GM18499 (cell line): ENCODE measurements around the gene SLC39A11.

ENCODE experiments used
- ATAC-seq: cut with Tn5 transposase; IDR thresholded peaks from one replicate; pipeline ENCODE4 v1.9.1; 2021; ENCODE audit warnings: moderate number of reproducible peaks; ENCODE audit not compliant: insufficient read depth, unreplicated experiment

Gene SLC39A11

DNA sequence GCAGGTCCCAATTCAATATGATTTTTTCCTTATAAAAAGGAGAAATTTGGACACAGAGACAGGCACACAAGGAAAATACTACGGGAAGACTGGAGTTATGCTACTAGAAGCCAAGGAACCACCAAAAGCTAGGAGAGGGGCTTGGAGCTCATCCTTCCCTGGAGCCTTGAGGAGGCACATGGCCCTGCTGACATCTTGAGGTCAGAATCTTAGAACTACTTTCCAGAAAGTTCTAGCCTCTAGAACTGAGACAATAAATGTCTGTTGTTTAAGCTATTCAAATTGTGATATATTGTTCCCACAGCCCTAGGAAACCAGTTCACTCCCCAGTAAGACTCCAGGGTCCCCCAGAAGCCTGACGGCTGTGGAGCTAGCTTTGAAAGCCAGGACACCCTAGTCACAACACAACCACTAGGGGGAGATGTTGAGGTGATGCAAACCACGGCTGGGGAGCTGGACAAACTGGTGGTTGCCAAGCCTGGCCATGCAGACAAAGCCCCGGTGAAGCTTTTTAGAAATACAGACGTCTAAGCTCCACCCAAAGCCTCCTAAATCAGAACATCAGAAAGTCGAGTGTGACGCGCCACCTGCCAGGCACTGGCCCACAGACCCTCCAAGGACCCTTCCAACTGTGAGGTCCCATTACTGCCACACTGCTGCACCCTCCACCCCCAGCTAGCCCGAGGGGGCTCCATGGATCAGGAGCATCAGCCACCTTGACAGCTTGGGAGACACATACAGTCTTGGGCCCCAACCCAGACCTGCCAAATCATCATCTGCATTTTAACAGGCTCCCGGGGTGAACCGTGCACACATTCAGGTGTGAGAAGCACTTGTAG lies 106.4 kb downstream of the SLC39A11 start:
- ATAC-seq = no peak

GRCh38 chr17:72984926-72985325 lies 107.6 kb downstream of the SLC39A11 start:
- ATAC-seq = no peak

GRCh38 chr17:72984145-72984925 lies 108.2 kb downstream of the SLC39A11 start:
- no peak for ATAC-seq

DNA sequence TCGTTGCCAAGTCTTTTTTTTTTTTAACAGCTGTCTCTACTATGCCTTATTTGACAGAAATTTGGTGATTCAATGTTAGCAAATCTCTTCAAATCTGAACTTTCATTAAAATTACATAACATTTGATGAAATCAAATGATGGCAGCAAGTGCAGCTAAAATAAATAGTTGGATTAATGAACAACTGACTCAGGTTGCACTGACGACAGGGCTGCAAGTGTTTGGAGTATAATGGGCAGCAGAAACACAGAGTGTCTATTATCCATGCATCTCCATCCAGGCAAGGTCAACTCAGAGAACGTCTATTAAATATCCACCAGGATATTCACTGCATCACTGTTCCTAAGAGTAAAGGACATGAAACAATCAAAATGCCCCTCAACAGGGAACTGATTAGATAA lies 109.8 kb downstream of the SLC39A11 start:
- ATAC-seq = no peak

GRCh38 chr17:72978593-72979218 lies 113.8 kb downstream of the SLC39A11 start:
- no peak for ATAC-seq

DNA sequence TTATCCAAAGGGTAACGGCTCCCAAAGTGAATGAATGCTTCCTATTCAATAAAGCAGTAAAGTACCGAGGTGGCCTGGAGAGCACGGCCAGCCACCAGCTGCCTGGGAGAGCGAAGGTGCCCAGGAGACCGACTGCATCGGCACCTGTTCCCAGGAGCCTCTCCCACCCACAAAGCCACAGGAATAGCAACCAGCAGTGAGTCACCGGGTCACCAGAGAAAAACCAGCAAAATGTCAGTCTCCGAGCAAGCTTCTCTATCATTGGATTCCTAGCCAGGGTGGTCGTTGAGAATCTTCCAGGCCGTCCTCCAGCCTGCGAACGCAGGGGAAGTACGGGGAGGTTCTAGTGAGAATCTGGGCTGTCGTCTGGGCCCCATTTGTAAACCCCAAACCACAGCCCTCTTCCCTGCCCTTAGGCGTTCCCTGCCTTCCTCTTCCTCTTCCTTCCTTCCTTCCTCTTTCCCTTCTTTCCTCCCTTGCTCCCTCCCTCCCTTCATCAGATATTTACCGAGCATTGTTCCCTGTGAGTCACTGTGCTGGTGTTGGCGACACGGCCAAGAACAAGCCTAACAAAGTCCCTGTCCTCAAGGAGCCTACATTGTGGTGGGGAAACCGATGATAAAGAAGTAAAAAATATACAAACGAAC lies 114.6 kb downstream of the SLC39A11 start:
- no peak for ATAC-seq

GRCh38 chr17:72976971-72977770 lies 115.3 kb downstream of the SLC39A11 start:
- ATAC-seq = peak; percentile 67

- no peak for ATAC-seq
These were observed 117.0 kb downstream of the SLC39A11 start for GRCh38 chr17:72975509-72975908.

GRCh38 chr17:72974605-72975232 lies 117.8 kb downstream of the SLC39A11 start:
- no peak for ATAC-seq

- no peak for ATAC-seq
These were observed 120.1 kb downstream of the SLC39A11 start for GRCh38 chr17:72972263-72972951.

DNA sequence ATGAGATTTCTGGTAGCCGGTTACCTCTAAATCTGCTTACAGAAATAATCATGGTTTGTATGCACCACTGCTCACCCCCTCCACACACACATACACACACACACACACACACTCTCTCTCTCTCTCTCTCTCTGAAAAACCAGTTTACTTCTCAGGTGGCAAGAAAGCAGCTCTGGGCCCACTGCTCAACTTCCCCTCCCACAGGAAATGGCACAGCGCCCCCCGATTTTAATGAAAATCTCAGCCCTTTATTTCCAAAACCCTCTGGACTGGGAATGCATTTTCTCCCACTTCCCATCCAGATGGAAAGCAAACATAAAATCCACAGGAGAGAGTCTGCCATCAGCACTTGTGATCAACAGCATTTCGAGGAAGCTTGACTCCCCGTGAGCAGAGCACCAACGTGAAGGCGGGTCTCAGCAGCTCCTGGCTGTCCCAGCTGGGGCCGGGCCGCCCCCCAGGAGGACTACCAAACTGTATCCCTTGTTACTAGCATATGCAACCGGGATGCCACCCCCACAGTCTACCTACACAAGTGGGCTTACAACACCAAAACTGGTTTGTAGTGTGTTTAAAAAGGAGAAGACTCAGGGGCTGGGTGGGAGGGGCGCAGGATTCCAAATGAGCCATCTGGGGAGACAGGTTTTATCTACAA lies 121.1 kb downstream of the SLC39A11 start:
- no peak for ATAC-seq

DNA sequence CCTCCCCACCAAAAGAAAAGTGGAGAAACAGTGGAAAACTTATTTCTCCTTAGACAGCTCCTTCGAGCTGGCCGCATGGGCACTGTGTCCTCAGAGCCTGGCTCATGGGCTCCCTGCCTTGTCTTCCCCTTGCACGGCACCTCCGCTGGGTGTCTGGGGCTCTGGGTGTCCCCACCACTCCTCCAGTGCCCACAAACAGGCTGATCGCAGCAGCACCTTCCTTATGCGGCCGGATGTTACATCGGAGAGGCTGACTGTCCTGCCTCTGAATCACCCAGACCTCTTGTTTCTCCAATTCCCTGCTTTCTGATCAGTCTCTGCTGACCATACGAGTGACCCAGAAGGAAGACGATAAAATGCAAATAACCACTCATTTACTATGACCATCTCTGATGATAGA lies 121.7 kb downstream of the SLC39A11 start:
- ATAC-seq = no peak

DNA sequence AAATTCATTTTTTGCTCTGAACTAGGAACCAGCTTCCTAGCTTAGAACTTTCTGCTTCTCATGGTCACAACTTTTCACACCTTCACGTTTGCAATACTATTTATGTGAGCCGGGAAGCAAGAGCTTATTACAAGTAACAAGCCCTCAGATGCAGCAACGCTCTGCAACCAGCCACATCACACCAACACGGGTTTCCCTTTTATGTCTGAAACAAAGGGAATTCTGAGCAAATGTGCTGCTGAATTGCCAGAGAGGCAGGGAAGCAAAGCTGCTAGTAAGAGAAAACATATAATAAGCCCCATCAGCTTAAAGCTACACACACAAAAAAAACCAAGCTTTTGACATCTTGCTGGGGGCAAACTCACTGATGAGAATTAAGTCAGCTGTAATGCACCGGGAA lies 122.2 kb downstream of the SLC39A11 start:
- ATAC-seq = no peak

GRCh38 chr17:72969293-72969906 lies 123.1 kb downstream of the SLC39A11 start:
- no peak for ATAC-seq

DNA sequence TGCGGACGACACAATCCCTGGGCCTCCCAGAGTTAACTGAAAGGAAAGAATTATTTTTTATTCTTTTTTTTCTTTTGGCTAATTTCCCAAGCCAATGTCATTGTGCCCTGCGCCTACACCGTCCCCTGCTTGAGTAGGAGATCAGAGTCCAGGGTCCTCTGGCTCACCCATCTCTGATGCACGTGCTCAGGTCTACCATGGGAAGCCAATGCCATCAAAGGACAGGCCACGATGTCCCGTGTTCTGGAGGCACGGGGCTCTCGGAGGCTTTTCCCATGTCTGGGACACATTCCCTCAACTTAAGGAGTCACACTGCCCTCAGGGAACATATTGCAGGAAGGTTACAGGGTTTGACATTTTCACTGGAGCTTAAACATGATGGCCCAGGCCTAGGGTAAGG lies 123.7 kb downstream of the SLC39A11 start:
- ATAC-seq = no peak

DNA sequence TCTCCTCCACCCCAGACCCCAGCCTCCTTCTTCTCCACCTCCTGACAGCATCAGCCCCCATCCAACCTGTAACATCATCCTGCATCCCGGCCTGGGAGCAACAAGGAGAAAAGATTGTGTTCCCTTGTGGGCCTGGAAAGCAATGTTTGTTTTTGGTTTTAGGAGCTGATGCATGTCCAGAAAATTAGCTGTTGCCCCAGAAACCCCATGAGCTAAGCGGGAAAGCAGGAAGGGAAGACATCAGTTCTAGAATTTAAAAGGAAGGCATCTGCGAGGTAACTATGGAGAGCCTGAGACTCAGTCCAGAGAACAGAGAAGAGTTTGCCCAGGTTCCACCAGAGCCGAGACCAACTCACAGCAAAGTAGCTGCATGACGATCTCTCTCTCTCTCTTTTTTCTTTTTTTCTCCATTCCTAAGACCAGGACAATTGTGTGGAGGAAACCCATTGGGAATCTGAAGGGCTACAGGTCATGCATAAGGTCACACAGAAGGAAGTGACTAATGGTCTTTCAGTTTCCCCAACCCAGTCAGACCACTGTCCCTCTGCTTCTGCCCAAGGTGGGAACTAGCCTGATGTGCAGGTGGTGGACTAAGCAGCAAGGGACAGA lies 124.4 kb downstream of the SLC39A11 start:
- ATAC-seq = no peak

GRCh38 chr17:72967277-72967970 lies 125.1 kb downstream of the SLC39A11 start:
- ATAC-seq = no peak
